Neural cell (in vitro differentiated cells): ENCODE data around the gene TLCD4. TPM values are rescaled to one million over a fixed set of nuclear protein-coding genes. Genes with fewer than 3 reads are reported as not detected.
"Not testable (repeated sequence)": the region's sequence is repeated elsewhere in the genome, so short reads cannot be mapped to it uniquely, and the experiment has no call there.

Source experiments
- H2AFZ ChIP-seq: fragments of 200-600, 300-800 bp; sonication (generic), shearing (Covaris generic); 2 replicates; pipeline ENCODE4 v1.6.0; 2014; ENCODE audit warnings: low read depth, mild to moderate bottlenecking, antibody characterized with exemption, low read length, moderate library complexity
- H3F3A ChIP-seq: fragments of 200-600 bp; shearing (Covaris generic); 2 replicates; pipeline ENCODE4 v1.6.1; 2016; ENCODE audit warnings: mild to moderate bottlenecking, moderate library complexity, mixed read lengths, antibody characterized with exemption, low read length; ENCODE audit not compliant: insufficient read depth, poor library complexity, severe bottlenecking
- H3K27ac ChIP-seq: fragments of 200-600, 300-800 bp; sonication (generic), shearing (Covaris generic); 2 replicates; pipeline ENCODE4 v1.5.1; 2014; ENCODE audit warnings: mild to moderate bottlenecking, low read length, moderate library complexity
- H3K27me3 ChIP-seq: fragments of 300-800, 200-600 bp; sonication (generic), shearing (Covaris generic); 2 replicates; pipeline ENCODE4 v1.6.0; 2014; ENCODE audit warnings: mild to moderate bottlenecking, low read depth, low read length, moderate library complexity; ENCODE audit not compliant: insufficient read depth
- H3K36me3 ChIP-seq: fragments of 300-800, 200-600 bp; sonication (generic), shearing (Covaris generic); 2 replicates; pipeline ENCODE4 v1.5.1; 2014; ENCODE audit warnings: mild to moderate bottlenecking, antibody characterized with exemption, low read length, moderate library complexity; ENCODE audit not compliant: insufficient read depth
- H3K4me2 ChIP-seq: fragments of 300-800, 200-600 bp; sonication (generic), shearing (Covaris generic); 2 replicates; pipeline ENCODE4 v1.6.0; 2014; ENCODE audit warnings: mild to moderate bottlenecking, low read length
- H3K4me3 ChIP-seq: fragments of 300-800, 200-600 bp; sonication (generic), shearing (Covaris generic); 2 replicates; pipeline ENCODE4 v1.5.1; 2014; ENCODE audit warnings: mild to moderate bottlenecking, low read length, moderate library complexity
- H3K79me2 ChIP-seq: fragments of 200-600 bp; shearing (Covaris generic); replicated peaks from 2 replicates; pipeline ENCODE4 v1.6.0; 2014; ENCODE audit warnings: mild to moderate bottlenecking, low read length, moderate library complexity; ENCODE audit not compliant: insufficient read depth
- H3K9ac ChIP-seq: fragments of 300-800, 200-600 bp; sonication (generic), shearing (Covaris generic); 2 replicates; pipeline ENCODE4 v1.6.1; 2016; ENCODE audit warnings: mild to moderate bottlenecking, low read length, mixed read lengths
- H3K9me2 ChIP-seq: fragments of 200-600 bp; shearing (Covaris generic); 2 replicates; pipeline ENCODE4 v1.6.1; 2016; ENCODE audit warnings: mild to moderate bottlenecking, low read length, mixed read lengths; ENCODE audit not compliant: insufficient read depth
- H3K9me3 ChIP-seq: fragments of 200-600, 300-800 bp; sonication (generic), shearing (Covaris generic); 2 replicates; pipeline ENCODE4 v1.6.1; 2016; ENCODE audit warnings: mild to moderate bottlenecking, mixed run types, low read length, moderate library complexity, mixed read lengths
- H4K20me1 ChIP-seq: fragments of 200-600 bp; shearing (Covaris generic); 2 replicates; pipeline ENCODE4 v1.6.1; 2016; ENCODE audit warnings: mild to moderate bottlenecking, mixed run types; ENCODE audit not compliant: insufficient read depth
- EP300 ChIP-seq: fragments of 450-650 bp; conservative IDR thresholded peaks from 2 replicates; pipeline ENCODE4 v1.6.1; 2014; ENCODE audit warnings: antibody characterized with exemption, mild to moderate bottlenecking, moderate library complexity; ENCODE audit not compliant: poor library complexity, severe bottlenecking
- EZH2 ChIP-seq: fragments of 200-600, 300-800 bp; shearing (Covaris generic), sonication (generic); IDR thresholded peaks from 2 replicates; pipeline ENCODE4 v1.6.1; 2014; ENCODE audit warnings: antibody characterized with exemption, low read length, borderline replicate concordance, mild to moderate bottlenecking; ENCODE audit not compliant: insufficient read depth, poor library complexity, severe bottlenecking
- MXI1 ChIP-seq: fragments of 450-650 bp; conservative IDR thresholded peaks from 2 replicates; pipeline ENCODE4 v1.6.1; 2014; ENCODE audit warnings: antibody characterized with exemption, mild to moderate bottlenecking; ENCODE audit not compliant: poor library complexity, severe bottlenecking
- POLR2AphosphoS5 ChIP-seq: IDR thresholded peaks from 2 replicates; pipeline ENCODE4 v1.6.1; 2012
- RAD21 ChIP-seq: fragments of 450-650 bp; conservative IDR thresholded peaks from 2 replicates; pipeline ENCODE4 v1.6.1; 2014; ENCODE audit warnings: antibody characterized with exemption, mild to moderate bottlenecking, moderate library complexity
- SMC3 ChIP-seq: fragments of 450-650 bp; conservative IDR thresholded peaks from 2 replicates; pipeline ENCODE4 v1.6.1; 2014; ENCODE audit warnings: antibody characterized with exemption, mild to moderate bottlenecking, moderate library complexity; ENCODE audit not compliant: poor library complexity
- TAF1 ChIP-seq: IDR thresholded peaks from 2 replicates; pipeline ENCODE4 v1.6.1; 2012; ENCODE audit warnings: low read depth
- polyA plus RNA-seq: library from polyadenylated mRNA; depleted of rRNA; stranded (reverse); fragments of >200 nt; gene quantifications from 2 replicates; pipeline ENCODE4 v1.2.3, GENCODE V29; 2014
- TF ChIP-seq, protein P1 (sequence below): fragments of 450-650 bp; IDR thresholded peaks from 2 replicates; pipeline ENCODE4 v1.5.1; 2014; ENCODE audit warnings: antibody characterized with exemption, mild to moderate bottlenecking, moderate library complexity; ENCODE audit not compliant: poor library complexity, severe bottlenecking
- TF ChIP-seq, protein P2 (sequence below): IDR thresholded peaks from 2 replicates; pipeline ENCODE4 v1.6.1; 2012; ENCODE audit warnings: borderline replicate concordance

TLCD4 gene
- polyA plus RNA-seq, 1 donor from 2014 or later: 1.6 TPM

DNA sequence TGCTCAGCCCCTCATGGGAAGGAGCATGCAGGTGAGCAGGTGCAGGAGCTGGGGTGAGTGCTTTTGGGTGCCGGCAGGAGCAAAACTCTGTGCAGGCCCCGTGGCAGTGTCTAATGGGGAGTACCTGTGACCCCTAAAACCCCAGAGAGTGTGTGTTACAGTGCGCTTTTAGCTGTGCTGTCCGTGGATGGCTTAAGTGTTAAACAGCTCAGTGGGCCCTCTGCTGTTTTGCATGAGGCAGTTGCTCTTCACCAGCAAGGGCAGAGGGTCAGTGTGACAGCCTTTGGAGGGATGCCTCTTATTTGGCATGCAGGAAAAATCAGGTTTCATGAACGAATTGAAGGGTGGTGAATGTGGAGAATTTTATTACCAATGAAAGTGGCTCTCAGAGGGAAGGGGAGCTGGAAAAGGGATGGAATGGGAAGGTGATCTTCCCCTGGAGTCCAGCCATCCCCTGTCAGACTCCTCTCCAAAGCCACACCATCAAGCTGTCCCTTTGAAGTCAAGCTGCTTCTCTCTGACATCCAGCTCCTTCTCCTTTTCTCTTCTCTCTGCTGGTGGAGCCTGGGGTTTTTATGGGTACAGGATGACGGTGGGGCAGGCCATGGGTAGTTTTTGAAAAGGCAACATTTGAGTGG lies 27.4 kb upstream of the TLCD4 start:
- Histone ChIP-seq H3K27me3 (no peaks in the 10 kb centered on the region), H3F3A (no peaks in the 10 kb centered on the region), H3K4me3 (no peak overlapping the region), H3K4me2 (no peak overlapping the region), H2AFZ (no peak overlapping the region), H3K79me2 (no peaks in the 10 kb centered on the region), H3K9ac (no peak overlapping the region), H3K27ac (no peak overlapping the region), H4K20me1 (no peaks in the 10 kb centered on the region), H3K9me2 (no peaks in the 10 kb centered on the region), H3K9me3 (no peaks in the 10 kb centered on the region), H3K36me3 (no peaks in the 10 kb centered on the region)
- TF ChIP-seq MXI1: no peak
- TF ChIP-seq RAD21: no peak
- TF ChIP-seq, protein P1, sequence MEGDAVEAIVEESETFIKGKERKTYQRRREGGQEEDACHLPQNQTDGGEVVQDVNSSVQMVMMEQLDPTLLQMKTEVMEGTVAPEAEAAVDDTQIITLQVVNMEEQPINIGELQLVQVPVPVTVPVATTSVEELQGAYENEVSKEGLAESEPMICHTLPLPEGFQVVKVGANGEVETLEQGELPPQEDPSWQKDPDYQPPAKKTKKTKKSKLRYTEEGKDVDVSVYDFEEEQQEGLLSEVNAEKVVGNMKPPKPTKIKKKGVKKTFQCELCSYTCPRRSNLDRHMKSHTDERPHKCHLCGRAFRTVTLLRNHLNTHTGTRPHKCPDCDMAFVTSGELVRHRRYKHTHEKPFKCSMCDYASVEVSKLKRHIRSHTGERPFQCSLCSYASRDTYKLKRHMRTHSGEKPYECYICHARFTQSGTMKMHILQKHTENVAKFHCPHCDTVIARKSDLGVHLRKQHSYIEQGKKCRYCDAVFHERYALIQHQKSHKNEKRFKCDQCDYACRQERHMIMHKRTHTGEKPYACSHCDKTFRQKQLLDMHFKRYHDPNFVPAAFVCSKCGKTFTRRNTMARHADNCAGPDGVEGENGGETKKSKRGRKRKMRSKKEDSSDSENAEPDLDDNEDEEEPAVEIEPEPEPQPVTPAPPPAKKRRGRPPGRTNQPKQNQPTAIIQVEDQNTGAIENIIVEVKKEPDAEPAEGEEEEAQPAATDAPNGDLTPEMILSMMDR: no peak
- no peak for TF ChIP-seq POLR2AphosphoS5
- TF ChIP-seq SMC3: no peak
- TF ChIP-seq, protein P2, sequence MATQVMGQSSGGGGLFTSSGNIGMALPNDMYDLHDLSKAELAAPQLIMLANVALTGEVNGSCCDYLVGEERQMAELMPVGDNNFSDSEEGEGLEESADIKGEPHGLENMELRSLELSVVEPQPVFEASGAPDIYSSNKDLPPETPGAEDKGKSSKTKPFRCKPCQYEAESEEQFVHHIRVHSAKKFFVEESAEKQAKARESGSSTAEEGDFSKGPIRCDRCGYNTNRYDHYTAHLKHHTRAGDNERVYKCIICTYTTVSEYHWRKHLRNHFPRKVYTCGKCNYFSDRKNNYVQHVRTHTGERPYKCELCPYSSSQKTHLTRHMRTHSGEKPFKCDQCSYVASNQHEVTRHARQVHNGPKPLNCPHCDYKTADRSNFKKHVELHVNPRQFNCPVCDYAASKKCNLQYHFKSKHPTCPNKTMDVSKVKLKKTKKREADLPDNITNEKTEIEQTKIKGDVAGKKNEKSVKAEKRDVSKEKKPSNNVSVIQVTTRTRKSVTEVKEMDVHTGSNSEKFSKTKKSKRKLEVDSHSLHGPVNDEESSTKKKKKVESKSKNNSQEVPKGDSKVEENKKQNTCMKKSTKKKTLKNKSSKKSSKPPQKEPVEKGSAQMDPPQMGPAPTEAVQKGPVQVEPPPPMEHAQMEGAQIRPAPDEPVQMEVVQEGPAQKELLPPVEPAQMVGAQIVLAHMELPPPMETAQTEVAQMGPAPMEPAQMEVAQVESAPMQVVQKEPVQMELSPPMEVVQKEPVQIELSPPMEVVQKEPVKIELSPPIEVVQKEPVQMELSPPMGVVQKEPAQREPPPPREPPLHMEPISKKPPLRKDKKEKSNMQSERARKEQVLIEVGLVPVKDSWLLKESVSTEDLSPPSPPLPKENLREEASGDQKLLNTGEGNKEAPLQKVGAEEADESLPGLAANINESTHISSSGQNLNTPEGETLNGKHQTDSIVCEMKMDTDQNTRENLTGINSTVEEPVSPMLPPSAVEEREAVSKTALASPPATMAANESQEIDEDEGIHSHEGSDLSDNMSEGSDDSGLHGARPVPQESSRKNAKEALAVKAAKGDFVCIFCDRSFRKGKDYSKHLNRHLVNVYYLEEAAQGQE: no peak
- no peak for TF ChIP-seq EP300
- TF ChIP-seq TAF1: no peak
- no peak for TF ChIP-seq EZH2

DNA sequence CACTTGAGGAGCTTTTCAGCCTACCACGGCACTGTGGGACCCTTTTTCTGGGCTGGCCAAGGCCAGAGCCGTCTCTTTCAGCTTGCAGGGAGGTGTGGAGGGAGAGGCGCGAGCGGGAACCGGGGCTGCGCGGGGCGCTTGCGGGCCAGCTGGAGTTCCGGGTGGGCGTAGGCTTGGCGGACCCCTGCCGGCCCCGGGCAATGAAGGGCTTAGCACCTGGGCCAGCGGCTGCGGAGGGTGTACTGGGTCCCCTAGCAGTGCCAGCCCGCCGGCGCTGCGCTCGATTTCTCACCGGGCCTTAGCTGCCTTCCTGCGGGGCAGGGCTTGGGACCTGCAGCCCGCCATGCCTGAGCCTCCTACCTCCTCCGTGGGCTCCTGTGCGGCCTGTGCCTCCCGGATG lies 25.9 kb upstream of the TLCD4 start:
- H3K9ac ChIP-seq, H3K9me3 ChIP-seq, H3K9me2 ChIP-seq, H3K4me2 ChIP-seq, H3K36me3 ChIP-seq, H3K79me2 ChIP-seq, H4K20me1 ChIP-seq, H3K27me3 ChIP-seq, H3F3A ChIP-seq, H2AFZ ChIP-seq, H3K27ac ChIP-seq, H3K4me3 ChIP-seq: not testable (repeated sequence)

DNA sequence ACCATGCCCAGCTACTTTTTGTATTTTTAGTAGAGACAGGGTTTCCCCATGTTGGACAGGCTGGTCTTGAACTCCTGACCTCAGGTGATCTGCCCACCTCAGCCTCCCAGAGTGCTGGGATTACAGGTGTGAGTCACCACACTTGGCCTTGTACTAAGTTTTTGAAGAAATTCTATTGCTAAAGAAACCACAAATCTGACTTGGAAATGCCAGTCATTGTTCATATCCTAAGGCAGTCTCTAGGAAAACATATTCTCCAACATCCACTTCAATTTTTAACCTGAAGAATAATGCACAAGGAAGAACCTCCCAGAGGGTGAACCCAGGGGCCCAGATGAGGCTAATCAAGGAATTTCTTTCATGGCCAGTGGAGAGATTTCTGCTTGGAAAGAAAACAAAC lies 24.3 kb upstream of the TLCD4 start:
- H3F3A ChIP-seq, H3K27ac ChIP-seq, H3K4me2 ChIP-seq, H3K4me3 ChIP-seq, H3K27me3 ChIP-seq, H3K9me2 ChIP-seq, H3K36me3 ChIP-seq, H3K79me2 ChIP-seq, H4K20me1 ChIP-seq, H3K9me3 ChIP-seq, H2AFZ ChIP-seq, H3K9ac ChIP-seq: not testable (repeated sequence)
